K562 (cell line): Measurements from ENCODE around the gene POLR1A. TPM values are rescaled to one million over a fixed set of nuclear protein-coding genes. Genes with fewer than 3 reads are reported as not detected.

Experiments used
- ATAC-seq: fragments of 200-7000 bp; cut with Tn5 transposase; 3 replicates; pipeline ENCODE4 v1.9.1; 2020; ENCODE audit warnings: moderate library complexity
- BruUV-seq: library from RNA; stranded (reverse); fragments of 400-500 nt; replicated peaks from 2 replicates; lab custom pipeline; 2021; lab: Mats Ljungman, UMichigan
- CTCF ChIA-PET: fragments of 300-600 bp; formaldehyde crosslinking; extraction: SDS; loops from one replicate; lab custom pipeline; 2021; ENCODE audit warnings: low intra/inter-chr PET ratio; lab: Yijun Ruan, JAX
- POLR2A ChIA-PET: fragments of 300-600, 350-650 bp; sonication (Branson Sonifier 250); formaldehyde crosslinking; extraction: SDS; loops from one replicate; lab custom pipeline; 2021; ENCODE audit warnings: antibody characterized with exemption, inconsistent platforms; lab: Yijun Ruan, JAX
- DNase-seq, 4 experiments: peaks; one replicate each; pipeline versions ENCODE4 v3.0.0 to v3.0.0-alpha.2; 2011 to 2018; ENCODE audit warnings: low spot score in 3 of 4, mixed read lengths in 3 of 4; ENCODE audit errors: extremely low read depth in 1 of 4
- FAIRE-seq: peaks from 2 replicates; lab custom pipeline; 2011; peaks lifted over from hg19 to GRCh38; lab: Jason Lieb, UNC
- H2AFZ ChIP-seq: 2 replicates; pipeline ENCODE4 v1.6.0; 2011; ENCODE audit warnings: low read depth, low read length, control low read depth, inconsistent platforms
- H3K27ac ChIP-seq: fragments of 200-600 bp; 3 replicates; pipeline ENCODE4 v1.8.0; 2011; ENCODE audit warnings: low read depth, mild to moderate bottlenecking, control low read depth, inconsistent platforms, low read length, moderate library complexity, mixed read lengths; ENCODE audit errors: extremely low read depth
- H3K27me3 ChIP-seq, 2 experiments: fragments of 300-600 bp in 1 of 2; 2 replicates in 1 of 2; 3 replicates in 1 of 2; pipeline versions ENCODE4 v1.6.0 to v1.8.0; 2011; ENCODE audit warnings: inconsistent platforms in 2 of 2, low read length in 2 of 2, mild to moderate bottlenecking in 1 of 2, mixed read lengths in 1 of 2, moderate library complexity in 1 of 2; ENCODE audit not compliant: control insufficient read depth in 2 of 2, insufficient read depth in 2 of 2
- H3K36me3 ChIP-seq: fragments of 300-600 bp; 3 replicates; pipeline ENCODE4 v1.8.0; 2011; ENCODE audit warnings: mild to moderate bottlenecking, low read length, inconsistent platforms; ENCODE audit not compliant: control insufficient read depth, insufficient read depth
- H3K4me1 ChIP-seq, 2 experiments: fragments of 200-600 bp in 1 of 2; replicated peaks in 1 of 2; 2 replicates in 1 of 2; 3 replicates in 1 of 2; pipeline versions ENCODE4 v1.5.1 to v1.8.0; 2011; ENCODE audit warnings: inconsistent platforms in 2 of 2, low read length in 2 of 2, mild to moderate bottlenecking in 1 of 2, mixed read lengths in 1 of 2, moderate library complexity in 1 of 2; ENCODE audit not compliant: control insufficient read depth in 2 of 2, insufficient read depth in 2 of 2
- H3K4me2 ChIP-seq: 2 replicates; pipeline ENCODE4 v1.6.1; 2011; ENCODE audit warnings: low read length, control low read depth, inconsistent platforms, mixed read lengths; ENCODE audit not compliant: insufficient read depth
- H3K4me3 ChIP-seq: fragments of 200-600 bp; sonication (generic), shearing (Covaris generic); 2 replicates; pipeline ENCODE4 v1.5.1; 2016; ENCODE audit warnings: control low read depth, inconsistent platforms
- H3K79me2 ChIP-seq: fragments of 200-600 bp; 3 replicates; pipeline ENCODE4 v1.8.0; 2011; ENCODE audit warnings: low read length, inconsistent platforms; ENCODE audit not compliant: control insufficient read depth, insufficient read depth
- H3K9ac ChIP-seq, 2 experiments: 2 replicates each; pipeline versions ENCODE4 v1.6.0 to v1.6.1; 2011; ENCODE audit warnings: low read depth in 2 of 2, low read length in 2 of 2, control low read depth in 1 of 2, inconsistent platforms in 1 of 2, mild to moderate bottlenecking in 1 of 2, mixed read lengths in 1 of 2; ENCODE audit not compliant: insufficient read depth in 1 of 2
- H3K9me1 ChIP-seq: one replicate; pipeline ENCODE4 v1.6.0; 2011; ENCODE audit warnings: inconsistent platforms, mild to moderate bottlenecking, low read length, moderate library complexity; ENCODE audit not compliant: control insufficient read depth, insufficient read depth
- H3K9me3 ChIP-seq: replicated peaks from 2 replicates; pipeline ENCODE4 v1.5.1; 2011; ENCODE audit warnings: low read depth, low read length, inconsistent platforms; ENCODE audit not compliant: control insufficient read depth, insufficient read depth
- H4K20me1 ChIP-seq: replicated peaks from 2 replicates; pipeline ENCODE4 v1.6.1; 2011; ENCODE audit warnings: low read length, inconsistent platforms, mixed read lengths; ENCODE audit not compliant: control insufficient read depth, insufficient read depth
- CEBPB ChIP-seq: fragments of 450-650 bp; IDR thresholded peaks from 2 replicates; pipeline ENCODE4 v1.6.1; 2016; ENCODE audit warnings: missing genetic modification characterization, missing compliant biosample characterization
- ETS2 ChIP-seq: IDR thresholded peaks from 2 replicates; pipeline ENCODE4 v1.6.1; 2016; ENCODE audit warnings: borderline replicate concordance, missing genetic modification characterization, mild to moderate bottlenecking, moderate library complexity, missing compliant biosample characterization; ENCODE audit not compliant: poor library complexity, severe bottlenecking
- FOS ChIP-seq: IDR thresholded peaks from 3 replicates; pipeline ENCODE4 v1.6.1; 2011; ENCODE audit not compliant: insufficient read length; ENCODE audit errors: extremely low read depth
- NCOA4 ChIP-seq: fragments of 450-650 bp; IDR thresholded peaks from 2 replicates; pipeline ENCODE4 v1.6.1; 2018; ENCODE audit warnings: mild to moderate bottlenecking; ENCODE audit not compliant: partially characterized antibody
- NCOR1 ChIP-seq: fragments of 450-650 bp; IDR thresholded peaks from 2 replicates; pipeline ENCODE4 v1.6.1; 2016; ENCODE audit warnings: mild to moderate bottlenecking, moderate library complexity
- RAD21 ChIP-seq, 2 experiments: fragments of 250-450 bp in 1 of 2; fragments of 450-650 bp in 1 of 2; sonication (Bioruptor Pico) in 1 of 2; formaldehyde crosslinking in 1 of 2; IDR thresholded peaks in 1 of 2; conservative IDR thresholded peaks in 1 of 2; 2 replicates each; pipeline versions ENCODE4 v1.4.0 to v1.8.0; 2020 to 2022; ENCODE audit warnings: mild to moderate bottlenecking in 2 of 2, moderate library complexity in 1 of 2
- TRIM25 ChIP-seq: fragments of 450-650 bp; IDR thresholded peaks from 2 replicates; pipeline ENCODE4 v1.7.0; 2016; ENCODE audit warnings: borderline replicate concordance
- UBTF ChIP-seq, 2 experiments: IDR thresholded peaks; 2 replicates each; pipeline ENCODE4 v1.6.1; 2012; ENCODE audit warnings: improper control_type of control experiment in 2 of 2, low read depth in 2 of 2, low read length in 2 of 2, borderline replicate concordance in 1 of 2
- ZNF668 ChIP-seq: fragments of 250-450 bp; sonication (Bioruptor Pico); IDR thresholded peaks from 2 replicates; pipeline ENCODE4 v1.8.0; 2022; ENCODE audit warnings: mild to moderate bottlenecking, inconsistent platforms
- in situ Hi-C: fragments of 300-500 bp; cut with MboI; formaldehyde crosslinking; loops from 4 replicates; pipeline ENCODE4 v1.15.0; 2018; ENCODE audit warnings: inconsistent platforms, mixed read lengths
- intact Hi-C: fragments of 100-400 bp; cut with micrococcal nuclease; formaldehyde crosslinking; loops from 2 replicates; pipeline ENCODE4 v1.14.2; 2022
- polyA plus RNA-seq, 8 experiments: library from polyadenylated mRNA; depleted of rRNA in 4 of 8; stranded (reverse) in 5 of 8; unstranded in 3 of 8; fragments of >200 nt; fragmentation: Nextera tagmentation in 2 of 8; fragmentation: Illumina TruSeq in 1 of 8; extraction: Ambion mirVana in 2 of 8; extraction: Trizol in 1 of 8; gene quantifications; 2 replicates each; pipeline versions ENCODE4 v1.2.1 to v1.2.3, GENCODE V29; 2011 to 2014; ENCODE audit warnings: inconsistent platforms in 1 of 8, missing spikeins in 1 of 8
- total RNA-seq, 7 experiments: library from RNA; depleted of rRNA in 6 of 7; stranded (reverse); fragments of >200 nt in 6 of 7; fragmentation: Illumina TruSeq in 2 of 7; extraction: Trizol in 2 of 7; gene quantifications; 2 replicates each; pipeline versions ENCODE4 v1.2.1 to v1.2.3, GENCODE V29; 2011 to 2021; ENCODE audit warnings: low replicate concordance in 1 of 7

The POLR1A gene
- total and polyA plus RNA-seq, 9 of the 15 experiments (the other 6 are each of a cell fraction or from before 2014, with no cell fraction given), result 3.0 to 72.1 (median 21.8) TPM

GRCh38 chr2:86010083-86010482, 95.6 kb downstream of the POLR1A start:
- no peak for ATAC-seq
- Histone ChIP-seq H3K9me1 (no peaks in the 10 kb centered on the region), H3K4me3 (no peak overlapping the region), H3K4me1 (peaks cover 0 to 8% of the 10 kb centered on the region in 2 experiments; a peak in 2 of 5 replicates), H3K27ac (no peak overlapping the region), H3K36me3 (no peaks in the 10 kb centered on the region), H3K79me2 (no peaks in the 10 kb centered on the region), H3K4me2 (no peak overlapping the region), H4K20me1 (no peaks in the 10 kb centered on the region), H3K9me3 (peaks cover 12% of the 10 kb centered on the region), H3K27me3 (no peaks in the 10 kb centered on the region), H2AFZ (no peak overlapping the region), H3K9ac (no peak overlapping the region)
- CTCF ChIA-PET, result no interaction called here
- intact Hi-C loops, result no loop called here
- DNase-seq, result no peak
- POLR2A ChIA-PET, result no interaction called here
- in situ Hi-C loops, result no loop called here
- BruUV-seq, result no TSS peak
- no peak for FAIRE-seq
- TF ChIP-seq ZNF668 (CRISPR knock-in tag) (no peak), TRIM25 (no peak), ETS2 (tag) (no peak), NCOR1 (no peak), FOS (no peak), NCOA4 (no peak), UBTF (IDR thresholded peaks at IDR 0.05; ENCODE audit: borderline replicate concordance in 1 of 2, low read depth in 2 of 2, low read length in 2 of 2) (no peak), RAD21 (CRISPR knock-in tag; conservative IDR thresholded peaks at IDR 0.05 in 1 of 2, IDR thresholded peaks at IDR 0.05 in 1 of 2) (no peak), CEBPB (tag) (no peak)
- TF ChIP-seq, all 486 proteins: peak for 0
